ENCODE measurements around the gene CDK6.

DNA sequence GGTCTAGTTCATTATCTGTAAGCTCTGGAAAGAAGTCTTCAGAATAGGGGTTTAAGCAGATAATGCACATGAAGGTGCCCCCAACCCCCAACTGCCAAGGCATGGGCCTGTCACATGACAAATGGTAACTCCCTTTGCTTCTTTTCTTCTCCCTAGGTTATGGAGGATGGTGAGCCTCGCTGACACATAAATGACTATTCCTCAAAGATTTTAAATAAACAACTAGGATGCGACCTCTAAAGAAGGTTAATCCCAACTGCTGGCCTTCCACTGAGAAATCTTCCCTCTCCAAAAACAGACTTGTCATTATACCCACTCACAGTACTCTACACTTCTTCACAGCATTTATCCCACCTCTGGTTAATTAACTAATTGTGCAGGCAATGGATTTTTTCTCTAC lies 170.4 kb downstream of the CDK6 start:
- TF ChIP-seq FOXK2 (IDR thresholded peaks at IDR 0.05) (no peak), TARDBP (IDR thresholded peaks at IDR 0.05) (no peak), FOXA1 (IDR thresholded peaks at IDR 0.05) (no peak), SUZ12 (IDR thresholded peaks at IDR 0.05) (no peak), BHLHE40 (IDR thresholded peaks at IDR 0.05; ENCODE audit: borderline replicate concordance) (no peak), HDGF (IDR thresholded peaks at IDR 0.05; ENCODE audit: borderline replicate concordance) (no peak), FOXM1 (IDR thresholded peaks at IDR 0.05; ENCODE audit: borderline replicate concordance) (no peak), ELF4 (IDR thresholded peaks at IDR 0.05) (no peak)
- TF ChIP-seq, protein P1, sequence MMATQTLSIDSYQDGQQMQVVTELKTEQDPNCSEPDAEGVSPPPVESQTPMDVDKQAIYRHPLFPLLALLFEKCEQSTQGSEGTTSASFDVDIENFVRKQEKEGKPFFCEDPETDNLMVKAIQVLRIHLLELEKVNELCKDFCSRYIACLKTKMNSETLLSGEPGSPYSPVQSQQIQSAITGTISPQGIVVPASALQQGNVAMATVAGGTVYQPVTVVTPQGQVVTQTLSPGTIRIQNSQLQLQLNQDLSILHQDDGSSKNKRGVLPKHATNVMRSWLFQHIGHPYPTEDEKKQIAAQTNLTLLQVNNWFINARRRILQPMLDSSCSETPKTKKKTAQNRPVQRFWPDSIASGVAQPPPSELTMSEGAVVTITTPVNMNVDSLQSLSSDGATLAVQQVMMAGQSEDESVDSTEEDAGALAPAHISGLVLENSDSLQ (IDR thresholded peaks at IDR 0.05): no peak
